Hippocampal formation (tissue), 2 donors: Measurements from ENCODE around the gene EVC2.

Experiments
- DNase-seq, 2 donors: peaks; one replicate each; lab custom pipeline; 2025; lab: John Stamatoyannopoulos, UW

The EVC2 gene

GRCh38 chr4:5711479-5712184 lies 3.3 kb upstream of the EVC2 start:
- DNase-seq: no peak

GRCh38 chr4:5710961-5711478 lies 2.7 kb upstream of the EVC2 start, which contains the start of gene EVC:
TSS of gene EVC (plus strand) at chr4:5711201. CDS start at chr4:5711381, 180 bp downstream.
- no peak for DNase-seq

- no peak for DNase-seq
These were observed 2.0 kb upstream of the EVC2 start for GRCh38 chr4:5710065-5710960.

- no peak for DNase-seq
These were observed 832 bp upstream of the EVC2 start for GRCh38 chr4:5709207-5709575.

- no peak for DNase-seq
These were observed 446 bp downstream of the EVC2 start for GRCh38 chr4:5707778-5708448.

- no peak for DNase-seq
These were observed 993 bp downstream of the EVC2 start for GRCh38 chr4:5707366-5707765.

GRCh38 chr4:5706486-5707290 lies 1.7 kb downstream of the EVC2 start:
- DNase-seq: no peak

GRCh38 chr4:5705647-5706320 lies 2.6 kb downstream of the EVC2 start:
- DNase-seq: no peak

- DNase-seq: no peak
These were observed 4.1 kb downstream of the EVC2 start for GRCh38 chr4:5704276-5704675.

- no peak for DNase-seq
These were observed 4.5 kb downstream of the EVC2 start for GRCh38 chr4:5703831-5704230.

GRCh38 chr4:5701971-5702370 lies 6.4 kb downstream of the EVC2 start:
- no peak for DNase-seq

- no peak for DNase-seq
These were observed 7.9 kb downstream of the EVC2 start for GRCh38 chr4:5700459-5700858.

- DNase-seq: no peak
These were observed 12.0 kb downstream of the EVC2 start for GRCh38 chr4:5696341-5696740.

- no peak for DNase-seq
These were observed 14.5 kb downstream of the EVC2 start for GRCh38 chr4:5693871-5694270.

GRCh38 chr4:5691491-5692132 lies 16.7 kb downstream of the EVC2 start:
- no peak for DNase-seq

- DNase-seq: no peak
These were observed 19.3 kb downstream of the EVC2 start for GRCh38 chr4:5689065-5689464.

GRCh38 chr4:5686338-5686737 lies 22.0 kb downstream of the EVC2 start:
- no peak for DNase-seq

GRCh38 chr4:5685296-5685695 lies 23.1 kb downstream of the EVC2 start:
- no peak for DNase-seq

GRCh38 chr4:5683566-5683965 lies 24.8 kb downstream of the EVC2 start:
- no peak for DNase-seq

GRCh38 chr4:5678977-5679376 lies 29.4 kb downstream of the EVC2 start:
- DNase-seq: no peak

GRCh38 chr4:5676763-5677162 lies 31.6 kb downstream of the EVC2 start:
- DNase-seq: no peak
